ENCODE results near the gene UBALD2. TPM values are rescaled to one million over a fixed set of nuclear protein-coding genes. Genes with fewer than 3 reads are reported as not detected.

Gene UBALD2
- total and polyA plus RNA-seq, 2 donors (not counting 3 experiments of a cell fraction or from before 2014, with no cell fraction given), result 46.9 to 70.9 TPM

DNA sequence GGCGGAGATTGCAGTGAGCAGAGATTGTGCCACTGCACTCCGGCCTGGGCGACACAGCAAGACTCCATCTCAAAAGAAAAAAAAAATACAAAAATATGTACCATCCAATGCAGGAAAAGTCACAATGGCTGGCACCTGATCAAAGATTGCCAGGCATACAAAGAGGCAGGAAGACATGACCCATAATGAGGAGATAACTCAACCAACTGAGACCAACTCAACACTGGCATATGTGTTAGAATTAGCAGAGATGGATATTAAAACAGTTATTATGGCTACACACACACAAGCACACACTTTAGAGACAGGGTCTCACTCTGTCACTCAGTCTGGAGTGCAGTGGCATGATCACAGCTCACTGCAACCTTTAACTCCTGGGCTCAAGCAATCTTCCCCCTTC lies 32.3 kb downstream of the UBALD2 start:
- dilution Hi-C loops (cut with MboI; ENCODE audit: extremely low pct_ligation_motif_present, low sequenced_read_pairs), result no loop called here
- POLR2A ChIA-PET, result interaction anchor here (0.6 kb wide), 1 partner anchor 23 kb away, joined by 6 read pairs; no protein-coding TSS in a partner anchor
- BruUV-seq (replicated peaks), result no TSS peak
- Histone ChIP-seq H3K9me3 (replicated peaks; ENCODE audit: control insufficient read depth, insufficient read depth, low read length) (no peaks in the 10 kb centered on the region), H4K20me1 (replicated peaks; ENCODE audit: control insufficient read depth, extremely low read depth, insufficient read depth, low read length) (no peaks in the 10 kb centered on the region), H3K36me3 (ENCODE audit: control insufficient read depth in 2 of 2, extremely low read depth in 1 of 2, insufficient read depth in 2 of 2, low read length in 2 of 2) (peaks cover 0 to 1% of the 10 kb centered on the region in 2 experiments), H3K79me2 (ENCODE audit: control insufficient read depth, insufficient read depth, low read length) (no peaks in the 10 kb centered on the region), H3K4me3 (replicated peaks in 1 of 3; ENCODE audit: insufficient read depth in 1 of 3, low read depth in 1 of 3, low read length in 3 of 3) (no peak overlapping the region), H3K9me1 (replicated peaks; ENCODE audit: control insufficient read depth, extremely low read depth, insufficient read depth, low read length) (no peaks in the 10 kb centered on the region), H3K4me2 (ENCODE audit: insufficient read depth, low read length) (no peak overlapping the region), H3K4me1 (ENCODE audit: control insufficient read depth, extremely low read depth, insufficient read depth, low read length) (peaks cover 4% of the 10 kb centered on the region), H2AFZ (ENCODE audit: low read depth, low read length) (no peak overlapping the region), H3K27me3 (ENCODE audit: control insufficient read depth in 2 of 2, insufficient read depth in 2 of 2, low read length in 2 of 2) (no peaks in the 10 kb centered on the region), H3K27ac (ENCODE audit: insufficient read depth, low read depth, low read length) (no peak overlapping the region), H3K9ac (replicated peaks; ENCODE audit: extremely low read depth, insufficient read depth, low read length) (no peak overlapping the region)
- TF ChIP-seq FOS (IDR thresholded peaks at IDR 0.05; ENCODE audit: borderline replicate concordance, insufficient read depth, low read length), result no peak
- TF ChIP-seq MYC (IDR thresholded peaks at IDR 0.05; ENCODE audit: low read depth, low read length), result no peak
- TF ChIP-seq POLR2A (IDR thresholded peaks at IDR 0.05; ENCODE audit: low read depth, low read length), result no peak
- no peak for TF ChIP-seq EZH2 (IDR thresholded peaks at IDR 0.05; ENCODE audit: borderline replicate concordance, low read depth, low read length, severe bottlenecking)
- TF ChIP-seq POLR2AphosphoS5 (IDR thresholded peaks at IDR 0.05; ENCODE audit: insufficient read depth, low read depth, low read length), result no peak
- no peak for TF ChIP-seq GATA2 (IDR thresholded peaks at IDR 0.05; ENCODE audit: insufficient read depth, insufficient read length, low read depth, low read length)
- TF ChIP-seq, protein P1, sequence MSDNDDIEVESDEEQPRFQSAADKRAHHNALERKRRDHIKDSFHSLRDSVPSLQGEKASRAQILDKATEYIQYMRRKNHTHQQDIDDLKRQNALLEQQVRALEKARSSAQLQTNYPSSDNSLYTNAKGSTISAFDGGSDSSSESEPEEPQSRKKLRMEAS (IDR thresholded peaks at IDR 0.05; ENCODE audit: insufficient read depth, insufficient read length), result no peak
- TF ChIP-seq, protein P2, sequence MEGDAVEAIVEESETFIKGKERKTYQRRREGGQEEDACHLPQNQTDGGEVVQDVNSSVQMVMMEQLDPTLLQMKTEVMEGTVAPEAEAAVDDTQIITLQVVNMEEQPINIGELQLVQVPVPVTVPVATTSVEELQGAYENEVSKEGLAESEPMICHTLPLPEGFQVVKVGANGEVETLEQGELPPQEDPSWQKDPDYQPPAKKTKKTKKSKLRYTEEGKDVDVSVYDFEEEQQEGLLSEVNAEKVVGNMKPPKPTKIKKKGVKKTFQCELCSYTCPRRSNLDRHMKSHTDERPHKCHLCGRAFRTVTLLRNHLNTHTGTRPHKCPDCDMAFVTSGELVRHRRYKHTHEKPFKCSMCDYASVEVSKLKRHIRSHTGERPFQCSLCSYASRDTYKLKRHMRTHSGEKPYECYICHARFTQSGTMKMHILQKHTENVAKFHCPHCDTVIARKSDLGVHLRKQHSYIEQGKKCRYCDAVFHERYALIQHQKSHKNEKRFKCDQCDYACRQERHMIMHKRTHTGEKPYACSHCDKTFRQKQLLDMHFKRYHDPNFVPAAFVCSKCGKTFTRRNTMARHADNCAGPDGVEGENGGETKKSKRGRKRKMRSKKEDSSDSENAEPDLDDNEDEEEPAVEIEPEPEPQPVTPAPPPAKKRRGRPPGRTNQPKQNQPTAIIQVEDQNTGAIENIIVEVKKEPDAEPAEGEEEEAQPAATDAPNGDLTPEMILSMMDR (IDR thresholded peaks at IDR 0.05; ENCODE audit: extremely low read depth in 1 of 2, insufficient read depth in 1 of 2, low read depth in 1 of 2, low read length in 2 of 2), result no peak
- no peak for TF ChIP-seq JUN (IDR thresholded peaks at IDR 0.05; ENCODE audit: borderline replicate concordance, insufficient read depth, insufficient read length, low read depth)
- peak; percentile 32 for DNase-seq (ENCODE audit: low read depth, low spot score)
- intact Hi-C loops (cut with micrococcal nuclease), result loop anchor here (5.0 kb wide), 1 partner anchor 175 kb away; no protein-coding TSS in a partner anchor
- peak; percentile 64 for FAIRE-seq
- CTCF ChIA-PET, result interaction anchor here (0.6 to 8.6 kb wide), 5 partner anchors 18 to 283 kb away, joined by 3 to 155 read pairs (median 4); no protein-coding TSS in a partner anchor

Data from endothelial cell of umbilical vein (primary cell).